Fibroblast of skin of right quadriceps (primary cell): ENCODE measurements around the gene PODNL1.
"Not testable (repeated sequence)": the region's sequence is repeated elsewhere in the genome, so short reads cannot be mapped to it uniquely, and the experiment has no call there.

Source experiments
- DNase-seq: peaks from one replicate; pipeline ENCODE4 v3.0.0-alpha.2; 2013

PODNL1 gene

GRCh38 chr19:13923194-13923987, 14.8 kb downstream of the PODNL1 start:
- DNase-seq, result no peak

DNA sequence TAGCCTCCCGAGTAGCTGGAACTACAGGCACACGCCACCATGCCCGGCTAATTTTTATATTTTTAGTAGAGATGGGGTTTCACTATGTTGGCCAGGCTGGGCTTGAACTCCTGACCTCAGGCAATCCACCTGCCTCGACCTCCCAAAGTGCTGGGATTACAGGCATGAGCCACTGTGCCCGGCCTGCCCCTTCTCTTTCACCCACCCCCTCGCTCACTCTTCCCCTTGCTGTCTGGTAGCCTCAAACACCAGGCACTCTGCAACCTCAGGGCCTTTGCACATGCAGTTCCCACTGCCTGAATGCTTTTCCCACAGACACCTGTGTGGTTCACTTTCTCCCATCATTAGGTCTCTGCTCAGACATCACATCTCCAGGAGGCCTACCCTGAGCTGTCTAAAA, 16.1 kb downstream of the PODNL1 start:
- not testable (repeated sequence) for DNase-seq

DNA sequence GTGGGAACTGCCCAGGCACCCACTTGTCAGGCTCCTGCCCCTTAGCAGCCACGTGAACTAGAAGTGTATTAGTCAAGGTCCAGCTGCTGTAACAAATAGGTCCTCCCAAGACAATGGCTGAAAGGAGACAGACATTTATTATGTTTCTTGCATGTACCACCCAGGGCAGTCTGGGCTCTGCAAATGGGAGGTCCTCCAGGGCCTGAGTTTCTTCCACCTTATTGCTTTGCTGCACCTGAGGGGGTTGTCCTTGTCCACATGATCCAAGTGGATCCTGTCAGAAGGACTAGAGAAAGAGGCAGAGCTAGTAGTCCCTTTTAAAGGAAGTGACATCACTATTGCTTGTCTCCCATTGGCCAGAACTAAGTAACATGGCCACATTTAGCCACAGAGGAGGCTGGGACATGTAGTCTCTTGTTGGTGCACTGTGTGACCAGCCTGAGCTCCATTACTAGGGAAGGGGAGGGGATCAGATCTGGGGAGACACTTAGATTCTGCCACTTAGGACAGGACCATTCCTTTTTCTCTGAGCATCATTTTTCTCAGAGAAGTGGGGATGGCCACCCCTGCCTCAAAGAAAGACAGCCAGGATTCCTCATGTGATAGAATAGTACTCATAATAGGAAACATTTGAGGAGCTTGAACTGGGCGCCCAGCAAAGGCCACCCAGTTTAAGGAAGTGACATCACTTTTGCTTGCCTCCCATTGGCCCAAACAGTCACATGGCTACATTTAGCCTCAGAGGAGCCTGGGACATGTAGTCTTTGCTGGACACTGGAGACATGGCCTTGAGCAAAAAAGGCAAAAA, 17.1 kb downstream of the PODNL1 start:
- DNase-seq, result peak; percentile 54

GRCh38 chr19:13920524-13920923, 17.7 kb downstream of the PODNL1 start:
- DNase-seq, result no peak

GRCh38 chr19:13918726-13919411, 19.3 kb downstream of the PODNL1 start:
- DNase-seq, result no peak

DNA sequence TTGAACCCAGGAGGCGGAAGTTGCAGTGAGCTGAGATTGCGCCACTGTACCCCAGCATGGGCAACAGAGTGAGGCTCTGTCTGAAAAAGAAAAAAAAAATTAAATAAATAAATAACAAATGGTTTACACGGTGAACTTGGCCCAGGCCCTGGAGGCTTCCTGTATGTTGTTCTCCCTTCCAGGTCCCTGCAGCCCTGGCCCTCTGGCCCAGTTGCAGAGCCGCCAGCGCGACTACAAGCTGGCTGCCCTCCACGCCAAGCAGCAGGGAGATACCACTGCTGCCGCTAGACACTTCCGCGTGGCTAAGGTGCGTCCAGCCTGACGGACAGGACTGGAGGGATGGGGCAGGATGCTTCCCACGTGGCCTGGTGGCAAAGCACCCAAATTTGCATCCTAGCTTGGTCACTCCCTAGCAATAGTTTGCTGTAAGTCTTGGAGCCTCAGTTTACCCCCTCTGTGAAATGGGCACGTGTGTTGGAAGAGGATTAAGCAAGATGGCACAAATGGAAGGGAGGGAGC, 20.3 kb downstream of the PODNL1 start:
- no peak for DNase-seq

DNA sequence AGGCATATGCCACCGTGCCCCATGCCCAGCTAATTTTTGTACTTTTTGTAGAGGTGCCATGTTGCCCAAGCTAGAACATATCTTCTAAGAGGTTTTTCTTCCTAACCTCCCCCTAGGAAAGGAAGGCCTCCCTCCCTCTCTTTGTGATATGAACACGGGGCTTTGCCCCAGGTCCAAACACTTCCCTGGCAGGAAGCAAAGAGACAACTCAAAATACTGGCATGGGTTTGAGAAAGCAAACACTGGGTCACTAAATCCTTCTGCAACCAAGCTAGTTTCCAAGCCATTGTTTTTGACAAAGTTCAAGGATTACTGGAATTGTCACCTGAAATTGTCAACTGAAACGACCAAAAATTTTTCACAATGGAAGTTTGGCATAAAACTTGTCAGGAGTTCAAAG, 23.4 kb downstream of the PODNL1 start:
- DNase-seq, result no peak

GRCh38 chr19:13913352-13913751, 24.9 kb downstream of the PODNL1 start:
- no peak for DNase-seq

- DNase-seq, result no peak
Measured at GRCh38 chr19:13909430-13909829, 28.8 kb downstream of the PODNL1 start.

GRCh38 chr19:13908674-13909073, 29.5 kb downstream of the PODNL1 start:
- DNase-seq, result no peak

GRCh38 chr19:13906910-13907309, 31.3 kb downstream of the PODNL1 start:
- no peak for DNase-seq

DNA sequence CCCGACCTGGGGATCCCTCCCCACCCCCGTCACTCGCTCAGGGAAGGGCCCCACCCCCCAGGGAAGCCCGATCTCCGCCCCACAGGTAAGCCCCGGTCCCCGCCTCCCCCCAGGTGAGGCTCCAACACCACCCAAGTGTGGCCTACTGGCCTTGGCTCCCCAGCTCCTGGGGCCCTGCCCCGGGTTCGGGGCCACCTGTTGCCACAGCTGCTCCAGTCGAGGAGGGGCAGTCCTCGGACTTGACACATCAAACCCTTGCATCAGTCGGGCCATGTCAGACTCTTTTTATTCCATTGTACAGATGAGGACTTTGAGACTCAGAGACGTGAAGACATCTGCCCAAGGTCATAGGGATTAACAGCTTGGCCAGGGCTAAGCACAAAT, 31.7 kb downstream of the PODNL1 start:
- DNase-seq, result no peak

GRCh38 chr19:13905634-13906520, 32.3 kb downstream of the PODNL1 start, which contains the start of the genes BRME1 and CC2D1A:
BRME1 (minus strand) TSS chr19:13906117; CDS start chr19:13904892, 1,225 bp downstream.
CC2D1A (plus strand) TSS chr19:13906201; CDS start chr19:13906442, 241 bp downstream.
- peak; percentile 81 for DNase-seq

DNA sequence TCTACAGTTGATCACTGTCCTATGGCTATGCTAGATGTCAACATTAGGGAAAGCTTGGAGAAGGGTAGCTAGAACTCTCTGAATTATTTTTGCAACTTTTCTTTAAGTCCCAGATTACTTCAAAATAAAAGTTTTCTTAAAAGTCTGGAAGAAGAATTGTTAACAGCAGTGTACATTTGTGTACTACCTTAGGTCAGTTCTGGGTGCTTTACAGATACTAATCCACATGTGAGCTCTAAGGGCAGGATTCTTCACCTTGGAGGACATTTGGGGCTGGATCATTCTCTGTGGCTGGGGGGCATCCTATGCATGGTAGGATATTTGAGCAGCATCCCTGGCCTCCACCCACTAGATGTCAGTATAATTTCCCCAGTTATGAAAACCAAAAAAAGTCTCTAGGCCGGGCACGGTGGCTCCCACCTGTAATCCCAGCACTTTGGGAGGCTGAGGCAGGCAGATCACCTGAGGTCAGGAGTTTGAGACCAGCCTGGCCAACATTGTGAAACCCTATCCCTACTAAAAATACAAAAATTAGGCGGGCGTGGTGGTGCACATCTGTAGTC, 35.1 kb downstream of the PODNL1 start:
- DNase-seq, result no peak

DNA sequence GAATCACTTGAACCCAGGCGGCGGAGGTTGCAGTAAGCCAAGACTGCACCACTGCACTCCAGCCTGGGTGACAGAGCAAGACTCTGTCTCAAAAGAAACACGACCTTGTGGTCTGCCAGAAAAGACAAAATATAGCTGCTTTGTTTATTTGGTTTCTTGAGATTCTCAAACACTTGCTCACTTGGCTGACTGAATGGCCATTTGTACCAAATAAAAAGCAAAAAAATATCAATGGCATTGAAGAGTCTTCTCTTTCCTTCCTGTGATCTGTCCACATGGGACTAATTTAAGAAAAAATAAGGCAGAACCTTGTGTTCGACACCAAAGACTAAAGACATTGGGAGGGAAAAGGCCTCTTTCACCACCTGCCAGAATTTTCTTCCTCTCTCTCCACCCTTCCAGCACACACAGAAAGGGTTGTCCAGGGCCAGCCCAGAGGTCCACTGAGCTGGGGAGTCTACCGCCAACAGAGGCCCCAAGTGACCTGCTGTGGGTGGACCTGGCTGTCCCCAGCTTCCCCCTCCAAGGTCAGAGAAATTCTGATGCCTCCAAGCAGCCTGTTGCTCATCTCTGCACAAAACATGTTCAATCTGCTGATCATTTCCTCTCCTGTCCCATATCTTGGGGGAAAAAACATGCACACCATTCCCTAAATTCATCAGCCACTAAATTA, 38.2 kb downstream of the PODNL1 start:
- no peak for DNase-seq

DNA sequence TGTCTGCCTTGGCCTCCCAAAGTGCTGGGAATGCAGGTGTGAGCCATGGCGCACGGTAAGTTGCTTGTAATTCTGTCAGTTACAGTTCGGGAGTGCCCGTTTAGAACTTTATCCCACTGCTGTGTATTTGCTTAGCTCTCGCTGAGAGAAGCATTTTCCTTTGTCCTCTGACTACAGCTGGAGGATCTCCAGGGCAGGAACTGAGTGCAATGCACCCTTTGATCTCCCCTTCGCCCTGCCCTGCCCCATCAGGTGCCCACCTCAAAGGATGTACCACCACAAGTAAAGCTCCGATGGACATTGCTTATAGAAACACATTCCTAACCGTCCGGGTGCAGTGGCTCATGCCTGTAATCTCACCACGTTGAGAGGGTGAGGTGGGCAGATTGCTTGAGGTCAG, 38.8 kb downstream of the PODNL1 start:
- DNase-seq, result no peak

- DNase-seq, result no peak
Measured at GRCh38 chr19:13896227-13896626, 42.0 kb downstream of the PODNL1 start.

DNA sequence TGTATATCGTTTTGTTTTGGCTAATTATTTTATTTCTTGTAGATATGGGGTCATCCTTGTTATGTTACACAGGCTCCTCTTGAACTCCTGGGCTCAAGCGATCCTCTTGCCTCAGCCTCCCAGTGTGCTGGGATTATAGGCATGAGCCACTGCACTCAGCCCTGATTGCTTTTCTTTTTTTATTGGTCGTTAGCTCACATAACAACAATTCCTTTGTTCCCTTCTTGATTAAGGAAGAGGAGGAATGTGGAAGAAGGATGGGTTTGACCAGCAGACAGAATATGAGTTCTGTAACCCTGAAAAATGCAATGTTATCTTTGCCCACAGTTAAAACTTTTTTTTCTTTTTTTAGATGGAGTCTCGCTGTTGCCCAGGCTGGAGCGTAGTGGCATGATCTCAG, 43.7 kb downstream of the PODNL1 start:
- no peak for DNase-seq

DNA sequence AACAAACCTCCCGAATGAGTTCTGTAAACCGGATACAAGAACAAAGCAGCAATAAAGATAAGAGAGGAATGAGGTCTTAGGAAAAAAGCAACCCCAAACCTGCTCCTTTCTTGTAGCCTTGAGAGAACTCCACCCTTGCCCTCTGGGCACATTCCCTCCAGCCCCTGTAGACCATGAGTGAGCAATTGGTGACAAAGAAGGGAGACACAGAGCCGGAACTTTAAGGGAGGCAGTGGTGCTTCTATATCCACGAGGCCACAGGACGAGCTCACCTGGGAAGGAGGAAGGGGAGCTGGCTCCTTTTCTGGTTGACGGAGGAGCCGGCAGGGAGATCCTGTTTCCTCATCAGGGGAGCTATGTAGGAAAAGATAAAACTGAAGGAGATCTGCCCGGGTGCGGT, 45.3 kb downstream of the PODNL1 start:
- no peak for DNase-seq

DNA sequence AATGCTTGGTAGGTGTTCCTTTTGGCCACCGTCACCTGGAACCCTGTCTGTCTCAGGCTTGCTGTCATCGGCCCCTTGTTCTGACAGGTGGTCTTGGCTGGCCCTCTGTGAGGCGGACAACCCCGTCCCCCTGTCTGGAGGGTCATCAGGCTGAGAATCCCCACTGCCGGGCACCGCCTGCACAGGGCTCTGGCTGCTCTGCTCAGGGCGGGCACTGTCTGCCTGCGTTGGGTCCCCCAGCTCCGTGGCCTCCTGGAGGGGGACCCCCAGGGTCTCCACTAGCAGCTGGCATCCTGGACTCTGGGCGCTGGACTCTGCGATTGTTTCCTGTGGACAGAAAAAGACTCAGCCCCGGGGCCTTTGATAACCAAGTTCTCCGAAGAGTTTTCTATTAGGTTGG, 48.1 kb downstream of the PODNL1 start:
- DNase-seq, result no peak

GRCh38 chr19:13888281-13888680, 49.9 kb downstream of the PODNL1 start:
- DNase-seq, result no peak
